ENCODE measurements around the gene DNAJC12.

- no peak for TF ChIP-seq EZH2 (IDR thresholded peaks at IDR 0.05)
- no peak for TF ChIP-seq CTCF (IDR thresholded peaks at IDR 0.05)
These were observed 13.2 kb upstream of the DNAJC12 start for GRCh38 chr10:67851186-67851585.
